Panc1 (cell line): ENCODE data around the gene VAV3. TPM values are rescaled to one million over a fixed set of nuclear protein-coding genes. Genes with fewer than 3 reads are reported as not detected.

Experiments
- ATAC-seq: fragments of 200-7000 bp; cut with Tn5 transposase; 2 replicates; pipeline ENCODE4 v1.9.1; 2020; ENCODE audit warnings: mild to moderate bottlenecking, moderate library complexity
- BruUV-seq: library from RNA; stranded (reverse); fragments of 400-500 nt; replicated peaks from 2 replicates; lab custom pipeline; 2021; lab: Mats Ljungman, UMichigan
- CTCF ChIA-PET: fragments of 300-600 bp; sonication (Branson Sonifier 250); formaldehyde crosslinking; loops from one replicate; lab custom pipeline; 2022; ENCODE audit warnings: antibody characterized with exemption; lab: Charles Lee
- POLR2A ChIA-PET: fragments of 300-600 bp; sonication (Branson Sonifier 250); formaldehyde crosslinking; loops from one replicate; lab custom pipeline; 2022; ENCODE audit warnings: antibody characterized with exemption; lab: Charles Lee
- DNase-seq: peaks from one replicate; pipeline ENCODE4 v3.0.0-alpha.2; 2010; ENCODE audit warnings: low read depth, low spot score
- H3K27ac ChIP-seq: 2 replicates; pipeline ENCODE4 v1.5.1; 2011; ENCODE audit warnings: mild to moderate bottlenecking, low read length, inconsistent platforms
- H3K27me3 ChIP-seq: fragments of 200-500 bp; sonication (Bioruptor generic); 2 replicates; pipeline ENCODE4 v1.6.0; 2014; ENCODE audit warnings: low read length, inconsistent platforms; ENCODE audit not compliant: control insufficient read depth, insufficient read depth
- H3K36me3 ChIP-seq: fragments of 200-500 bp; sonication (Bioruptor generic); 2 replicates; pipeline ENCODE4 v1.5.1; 2014; ENCODE audit warnings: inconsistent platforms, mild to moderate bottlenecking, low read length, moderate library complexity; ENCODE audit not compliant: control insufficient read depth, insufficient read depth
- H3K4me1 ChIP-seq: 2 replicates; pipeline ENCODE4 v1.5.1; 2011; ENCODE audit warnings: inconsistent platforms, mild to moderate bottlenecking, low read length, moderate library complexity; ENCODE audit not compliant: control insufficient read depth, insufficient read depth
- H3K4me3 ChIP-seq, 2 experiments: 2 replicates each; pipeline ENCODE4 v1.5.1; 2011 to 2012; ENCODE audit warnings: low read depth in 2 of 2, low read length in 2 of 2, mild to moderate bottlenecking in 2 of 2, inconsistent platforms in 1 of 2, moderate library complexity in 1 of 2
- H3K9me3 ChIP-seq: fragments of 200-500 bp; sonication (Bioruptor generic); 2 replicates; pipeline ENCODE4 v1.5.1; 2014; ENCODE audit warnings: low read depth, mild to moderate bottlenecking, inconsistent platforms, low read length, moderate library complexity; ENCODE audit not compliant: control insufficient read depth, insufficient read depth
- POLR2AphosphoS5 ChIP-seq: IDR thresholded peaks from 2 replicates; pipeline ENCODE4 v1.6.1; 2012; ENCODE audit warnings: mild to moderate bottlenecking, low read depth, low read length, moderate library complexity
- SIN3A ChIP-seq: IDR thresholded peaks from 2 replicates; pipeline ENCODE4 v1.6.1; 2012; ENCODE audit warnings: low read depth, mild to moderate bottlenecking, low read length, moderate library complexity, borderline replicate concordance; ENCODE audit not compliant: insufficient read depth
- TCF7L2 ChIP-seq: IDR thresholded peaks from 2 replicates; pipeline ENCODE4 v1.6.1; 2011; ENCODE audit warnings: mild to moderate bottlenecking, low read depth, low read length, inconsistent platforms
- in situ Hi-C: cut with HindIII; loops from 2 replicates; pipeline ENCODE4 v1.10.0; 2016; ENCODE audit warnings: low sequenced_read_pairs, low pct_unique_long_range_greater_than_20kb
- intact Hi-C: fragments of 100-400 bp; cut with micrococcal nuclease; formaldehyde crosslinking; loops from one replicate; pipeline ENCODE4 v1.10.0; 2022; ENCODE audit not compliant: unreplicated experiment
- total RNA-seq: library from RNA; stranded (reverse); gene quantifications from one replicate; pipeline ENCODE4 v1.2.1, GENCODE V29; 2021; ENCODE audit not compliant: unreplicated experiment
- TF ChIP-seq, protein P1 (sequence below), 2 experiments: IDR thresholded peaks; 2 replicates each; pipeline ENCODE4 v1.6.1; 2011 to 2012; ENCODE audit warnings: low read depth in 2 of 2, control low read depth in 1 of 2, low read length in 1 of 2, mild to moderate bottlenecking in 1 of 2, moderate library complexity in 1 of 2; ENCODE audit not compliant: insufficient read depth in 1 of 2
- TF ChIP-seq, protein P2 (sequence below): fragments of 450-650 bp; IDR thresholded peaks from 2 replicates; pipeline ENCODE4 v1.5.1; 2017; ENCODE audit warnings: mild to moderate bottlenecking

Gene VAV3
- total RNA-seq, 1 experiment from 2014 or later, result 0.23 TPM

DNA sequence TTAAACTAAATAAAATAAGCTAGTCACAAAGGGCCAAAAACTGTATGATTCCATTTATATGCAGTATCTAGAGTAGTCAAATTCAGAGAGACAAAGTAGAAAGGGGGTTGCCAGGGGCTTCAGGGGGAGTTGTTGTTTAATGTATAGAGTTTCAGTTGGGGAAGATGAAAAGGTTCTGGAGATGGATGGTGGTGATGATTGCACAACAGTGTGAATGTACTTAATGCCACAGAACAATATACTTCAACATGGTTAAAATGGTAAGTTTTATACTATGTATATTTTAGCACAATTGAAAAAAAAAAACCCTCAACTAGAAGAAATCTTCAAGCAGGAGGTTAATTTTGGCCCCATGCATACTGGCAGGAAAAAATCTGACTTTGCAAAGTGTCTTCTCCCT, 24.3 kb downstream of the VAV3 start:
- H3K27ac ChIP-seq, result no peak overlapping the region
- TF ChIP-seq SIN3A (no peak), POLR2AphosphoS5 (no peak), TCF7L2 (no peak)
- TF ChIP-seq, protein P1, sequence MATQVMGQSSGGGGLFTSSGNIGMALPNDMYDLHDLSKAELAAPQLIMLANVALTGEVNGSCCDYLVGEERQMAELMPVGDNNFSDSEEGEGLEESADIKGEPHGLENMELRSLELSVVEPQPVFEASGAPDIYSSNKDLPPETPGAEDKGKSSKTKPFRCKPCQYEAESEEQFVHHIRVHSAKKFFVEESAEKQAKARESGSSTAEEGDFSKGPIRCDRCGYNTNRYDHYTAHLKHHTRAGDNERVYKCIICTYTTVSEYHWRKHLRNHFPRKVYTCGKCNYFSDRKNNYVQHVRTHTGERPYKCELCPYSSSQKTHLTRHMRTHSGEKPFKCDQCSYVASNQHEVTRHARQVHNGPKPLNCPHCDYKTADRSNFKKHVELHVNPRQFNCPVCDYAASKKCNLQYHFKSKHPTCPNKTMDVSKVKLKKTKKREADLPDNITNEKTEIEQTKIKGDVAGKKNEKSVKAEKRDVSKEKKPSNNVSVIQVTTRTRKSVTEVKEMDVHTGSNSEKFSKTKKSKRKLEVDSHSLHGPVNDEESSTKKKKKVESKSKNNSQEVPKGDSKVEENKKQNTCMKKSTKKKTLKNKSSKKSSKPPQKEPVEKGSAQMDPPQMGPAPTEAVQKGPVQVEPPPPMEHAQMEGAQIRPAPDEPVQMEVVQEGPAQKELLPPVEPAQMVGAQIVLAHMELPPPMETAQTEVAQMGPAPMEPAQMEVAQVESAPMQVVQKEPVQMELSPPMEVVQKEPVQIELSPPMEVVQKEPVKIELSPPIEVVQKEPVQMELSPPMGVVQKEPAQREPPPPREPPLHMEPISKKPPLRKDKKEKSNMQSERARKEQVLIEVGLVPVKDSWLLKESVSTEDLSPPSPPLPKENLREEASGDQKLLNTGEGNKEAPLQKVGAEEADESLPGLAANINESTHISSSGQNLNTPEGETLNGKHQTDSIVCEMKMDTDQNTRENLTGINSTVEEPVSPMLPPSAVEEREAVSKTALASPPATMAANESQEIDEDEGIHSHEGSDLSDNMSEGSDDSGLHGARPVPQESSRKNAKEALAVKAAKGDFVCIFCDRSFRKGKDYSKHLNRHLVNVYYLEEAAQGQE (IDR thresholded peaks at IDR 0.05; ENCODE audit: insufficient read depth in 1 of 2, low read depth in 2 of 2, low read length in 1 of 2), result no peak
- TF ChIP-seq, protein P2, sequence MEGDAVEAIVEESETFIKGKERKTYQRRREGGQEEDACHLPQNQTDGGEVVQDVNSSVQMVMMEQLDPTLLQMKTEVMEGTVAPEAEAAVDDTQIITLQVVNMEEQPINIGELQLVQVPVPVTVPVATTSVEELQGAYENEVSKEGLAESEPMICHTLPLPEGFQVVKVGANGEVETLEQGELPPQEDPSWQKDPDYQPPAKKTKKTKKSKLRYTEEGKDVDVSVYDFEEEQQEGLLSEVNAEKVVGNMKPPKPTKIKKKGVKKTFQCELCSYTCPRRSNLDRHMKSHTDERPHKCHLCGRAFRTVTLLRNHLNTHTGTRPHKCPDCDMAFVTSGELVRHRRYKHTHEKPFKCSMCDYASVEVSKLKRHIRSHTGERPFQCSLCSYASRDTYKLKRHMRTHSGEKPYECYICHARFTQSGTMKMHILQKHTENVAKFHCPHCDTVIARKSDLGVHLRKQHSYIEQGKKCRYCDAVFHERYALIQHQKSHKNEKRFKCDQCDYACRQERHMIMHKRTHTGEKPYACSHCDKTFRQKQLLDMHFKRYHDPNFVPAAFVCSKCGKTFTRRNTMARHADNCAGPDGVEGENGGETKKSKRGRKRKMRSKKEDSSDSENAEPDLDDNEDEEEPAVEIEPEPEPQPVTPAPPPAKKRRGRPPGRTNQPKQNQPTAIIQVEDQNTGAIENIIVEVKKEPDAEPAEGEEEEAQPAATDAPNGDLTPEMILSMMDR, result no peak
- no peaks in the 10 kb centered on the region for H3K36me3 ChIP-seq
- H3K27me3 ChIP-seq, result no peaks in the 10 kb centered on the region
- POLR2A ChIA-PET, result no interaction called here
- CTCF ChIA-PET, result no interaction called here
- ATAC-seq (no peak), DNase-seq (no peak)
- H3K9me3 ChIP-seq, result no peaks in the 10 kb centered on the region
- no TSS peak for BruUV-seq
- H3K4me3 ChIP-seq, result no peak overlapping the region
- intact Hi-C loops, result no loop called here
- no peaks in the 10 kb centered on the region for H3K4me1 ChIP-seq
- in situ Hi-C loops, result no loop called here

DNA sequence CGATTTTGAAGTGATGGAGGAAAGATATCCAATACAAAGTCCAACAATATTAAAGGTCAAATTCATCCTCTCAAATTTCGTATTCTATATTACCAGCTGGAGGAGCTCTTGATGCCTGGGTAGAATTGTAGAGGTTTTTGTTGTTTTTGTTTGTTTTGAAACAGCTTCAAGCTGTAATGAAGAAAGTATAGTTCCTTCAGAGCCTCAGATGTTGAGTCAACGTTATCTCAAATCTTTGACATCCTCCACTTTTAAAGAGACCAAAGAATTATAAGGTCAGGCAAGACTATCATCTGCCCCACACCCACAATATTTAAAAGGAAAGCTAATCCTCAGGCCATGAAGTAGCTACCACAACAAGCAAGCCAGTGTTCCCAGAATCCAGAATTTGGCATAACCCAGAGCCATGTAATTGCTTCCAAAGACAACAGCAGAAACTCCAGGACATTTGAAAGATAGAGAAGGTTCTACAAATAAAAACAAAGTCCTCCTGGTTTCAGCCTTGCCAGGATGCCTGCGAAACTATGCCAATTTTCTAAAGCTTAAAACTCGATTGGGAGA, 24.9 kb downstream of the VAV3 start:
- BruUV-seq, result no TSS peak
- Histone ChIP-seq H3K4me1 (no peaks in the 10 kb centered on the region), H3K4me3 (no peak overlapping the region), H3K9me3 (no peaks in the 10 kb centered on the region), H3K27me3 (no peaks in the 10 kb centered on the region), H3K27ac (no peak overlapping the region), H3K36me3 (no peaks in the 10 kb centered on the region)
- CTCF ChIA-PET, result no interaction called here
- POLR2A ChIA-PET, result no interaction called here
- no peak for DNase-seq
- in situ Hi-C loops (no loop called here), intact Hi-C loops (no loop called here)
- TF ChIP-seq POLR2AphosphoS5, result no peak
- TF ChIP-seq, protein P2, result no peak
- TF ChIP-seq, protein P1 (IDR thresholded peaks at IDR 0.05; ENCODE audit: insufficient read depth in 1 of 2, low read depth in 2 of 2, low read length in 1 of 2), result no peak
- TF ChIP-seq SIN3A, result no peak
- no peak for ATAC-seq
